Thyroid gland (tissue), 4 donors: Measurements from ENCODE around the gene RPS6KA1.

Experiments used
- POLR2A ChIP-seq, 2 donors: fragments of 450-650 bp; IDR thresholded peaks; one replicate each; pipeline ENCODE4 v1.6.1; 2017; ENCODE audit warnings: antibody characterized with exemption in 2 of 2, mild to moderate bottlenecking in 2 of 2, moderate library complexity in 1 of 2
- TF ChIP-seq, protein P1 (sequence below), 6 experiments: fragments of 200-600 bp in 3 of 6; fragments of 450-650 bp in 3 of 6; sonication (generic) in 3 of 6; IDR thresholded peaks; one replicate each; pipeline ENCODE4 v1.5.1; 2016 to 2019; ENCODE audit warnings: antibody characterized with exemption in 6 of 6, mild to moderate bottlenecking in 2 of 6, inconsistent platforms in 1 of 6, moderate library complexity in 1 of 6

DNA sequence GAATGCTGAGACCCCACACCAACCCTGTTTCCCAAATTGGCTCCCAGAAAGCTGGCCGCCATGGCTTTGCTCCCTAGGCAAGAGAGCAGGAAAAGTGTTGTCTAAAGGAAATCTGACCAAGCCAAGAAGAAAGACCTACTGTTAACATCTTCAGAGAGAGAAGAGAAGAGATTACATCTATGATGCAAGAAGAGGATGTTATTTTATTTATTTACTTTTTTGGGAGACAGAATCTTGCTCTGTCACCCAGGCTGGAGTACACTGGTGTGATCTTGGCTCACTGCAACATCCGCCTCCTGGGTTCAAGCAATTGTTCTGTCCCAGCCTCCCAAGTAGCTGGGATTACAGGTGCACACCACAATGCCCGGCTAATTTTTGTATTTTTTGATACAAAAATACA lies 35.6 kb upstream of the RPS6KA1 start:
- no peak for TF ChIP-seq POLR2A (IDR thresholded peaks at IDR 0.05)
- TF ChIP-seq, protein P1, sequence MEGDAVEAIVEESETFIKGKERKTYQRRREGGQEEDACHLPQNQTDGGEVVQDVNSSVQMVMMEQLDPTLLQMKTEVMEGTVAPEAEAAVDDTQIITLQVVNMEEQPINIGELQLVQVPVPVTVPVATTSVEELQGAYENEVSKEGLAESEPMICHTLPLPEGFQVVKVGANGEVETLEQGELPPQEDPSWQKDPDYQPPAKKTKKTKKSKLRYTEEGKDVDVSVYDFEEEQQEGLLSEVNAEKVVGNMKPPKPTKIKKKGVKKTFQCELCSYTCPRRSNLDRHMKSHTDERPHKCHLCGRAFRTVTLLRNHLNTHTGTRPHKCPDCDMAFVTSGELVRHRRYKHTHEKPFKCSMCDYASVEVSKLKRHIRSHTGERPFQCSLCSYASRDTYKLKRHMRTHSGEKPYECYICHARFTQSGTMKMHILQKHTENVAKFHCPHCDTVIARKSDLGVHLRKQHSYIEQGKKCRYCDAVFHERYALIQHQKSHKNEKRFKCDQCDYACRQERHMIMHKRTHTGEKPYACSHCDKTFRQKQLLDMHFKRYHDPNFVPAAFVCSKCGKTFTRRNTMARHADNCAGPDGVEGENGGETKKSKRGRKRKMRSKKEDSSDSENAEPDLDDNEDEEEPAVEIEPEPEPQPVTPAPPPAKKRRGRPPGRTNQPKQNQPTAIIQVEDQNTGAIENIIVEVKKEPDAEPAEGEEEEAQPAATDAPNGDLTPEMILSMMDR (IDR thresholded peaks at IDR 0.05) = no peak
